Endodermal cell (in vitro differentiated cells): ENCODE measurements around the gene SHC1. TPM values are rescaled to one million over a fixed set of nuclear protein-coding genes. Genes with fewer than 3 reads are reported as not detected.
"Not testable (repeated sequence)": the region's sequence is repeated elsewhere in the genome, so short reads cannot be mapped to it uniquely, and the experiment has no call there.

ENCODE experiments used
- DNase-seq: peaks from one replicate; pipeline ENCODE4 v3.0.0-alpha.2; 2017
- H3K27ac ChIP-seq: 2 replicates; pipeline ENCODE4 v1.5.1; 2013; ENCODE audit warnings: mild to moderate bottlenecking, low read depth, low read length, moderate library complexity
- H3K27me3 ChIP-seq: 2 replicates; pipeline ENCODE4 v1.6.1; 2013; ENCODE audit warnings: mild to moderate bottlenecking, low read length, moderate library complexity; ENCODE audit not compliant: insufficient read depth, control insufficient read depth, poor library complexity, severe bottlenecking
- H3K36me3 ChIP-seq: 2 replicates; pipeline ENCODE4 v1.7.0; 2013; ENCODE audit warnings: mild to moderate bottlenecking, low read length, moderate library complexity; ENCODE audit not compliant: control insufficient read depth, insufficient read depth
- H3K4me1 ChIP-seq: one replicate; pipeline ENCODE4 v1.7.0; 2013; ENCODE audit warnings: low read length; ENCODE audit not compliant: control insufficient read depth, insufficient read depth
- H3K4me3 ChIP-seq: 2 replicates; pipeline ENCODE4 v1.5.1; 2013; ENCODE audit warnings: mild to moderate bottlenecking, low read length, moderate library complexity
- H3K9ac ChIP-seq: 2 replicates; pipeline ENCODE4 v1.6.1; 2013; ENCODE audit warnings: mild to moderate bottlenecking, low read length, moderate library complexity; ENCODE audit not compliant: poor library complexity, severe bottlenecking; ENCODE audit errors: extremely low read depth
- H3K9me3 ChIP-seq: 2 replicates; pipeline ENCODE4 v1.6.1; 2013; ENCODE audit warnings: mild to moderate bottlenecking, low read length, moderate library complexity; ENCODE audit not compliant: control insufficient read depth
- H3K27ac Mint-ChIP-seq: 2 replicates; pipeline ENCODE4 v1.8.0; 2020; ENCODE audit warnings: mixed read lengths
- H3K27me3 Mint-ChIP-seq: 2 replicates; pipeline ENCODE4 v1.8.0; 2021; ENCODE audit warnings: mild to moderate bottlenecking, mixed read lengths; ENCODE audit not compliant: insufficient read depth
- H3K36me3 Mint-ChIP-seq: 2 replicates; pipeline ENCODE4 v1.8.0; 2020; ENCODE audit warnings: low read depth, mixed read lengths
- H3K4me1 Mint-ChIP-seq: 2 replicates; pipeline ENCODE4 v1.8.0; 2020; ENCODE audit warnings: mixed read lengths
- H3K4me3 Mint-ChIP-seq: 2 replicates; pipeline ENCODE4 v1.8.0; 2020; ENCODE audit warnings: mild to moderate bottlenecking, moderate library complexity, mixed read lengths
- H3K9me3 Mint-ChIP-seq: 2 replicates; pipeline ENCODE4 v1.8.0; 2020; ENCODE audit warnings: mild to moderate bottlenecking, mixed read lengths
- WGBS, 2 experiments: methylation state at CpG; one replicate each; pipeline versions ENCODE4 v1.1.5 to v1.1.7; 2013; ENCODE audit warnings: missing lambda C conversion rate in 2 of 2, mixed read lengths in 1 of 2; ENCODE audit not compliant: insufficient coverage in 1 of 2, insufficient read length in 1 of 2; 5-methylcytosine and 5-hydroxymethylcytosine counted together
- total RNA-seq, 2 donors: library from RNA; stranded (reverse); fragmentation: NEBNext Ultra II Directional in 1 of 2; extraction: Animal tissue kit (Norgen Biotek cat#: 25700) in 1 of 2; gene quantifications; 2 replicates in 1 of 2; 3 replicates in 1 of 2; pipeline ENCODE4 v1.2.1, GENCODE V29; 2021
- TF ChIP-seq, protein P1 (sequence below): fragments of 200-600 bp; sonication (generic); conservative IDR thresholded peaks from 2 replicates; pipeline ENCODE4 v1.5.0; 2021; ENCODE audit warnings: antibody characterized with exemption, mild to moderate bottlenecking

SHC1 gene
- total RNA-seq, 2 donors from 2014 or later, result 157 to 231 TPM

DNA sequence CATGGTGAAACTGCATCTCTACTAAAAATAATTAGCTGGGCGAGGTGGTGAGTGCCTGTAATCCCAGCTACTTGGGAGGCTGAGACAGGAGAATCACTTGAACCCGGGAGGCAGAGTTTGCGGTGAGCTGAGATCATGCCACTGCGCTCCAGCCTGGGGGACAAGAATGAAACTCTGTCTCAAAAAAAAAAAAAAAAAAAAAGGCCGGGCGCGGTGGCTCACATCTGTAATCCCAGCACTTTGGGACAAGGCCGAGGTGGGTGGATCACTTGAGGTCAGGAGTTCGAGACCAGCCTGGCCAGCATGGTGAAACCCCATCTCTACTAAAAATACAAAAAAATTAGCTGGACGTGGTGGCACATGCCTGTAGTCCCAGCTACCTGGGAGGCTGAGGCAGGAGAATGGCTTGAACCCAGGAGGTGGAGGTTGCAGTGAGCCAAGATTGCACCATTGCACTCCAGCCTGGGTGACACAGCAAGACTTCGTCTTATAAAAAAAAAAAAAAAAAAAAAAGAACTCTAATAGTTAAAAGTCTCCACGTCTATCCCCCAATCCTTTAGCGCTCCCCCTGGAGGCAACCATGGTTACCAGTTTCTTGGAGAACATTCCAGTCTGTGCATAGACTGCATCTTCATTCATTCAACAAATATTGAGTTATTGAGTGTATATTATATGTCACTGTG lies 24.9 kb upstream of the SHC1 start:
- DNase-seq, result peak; percentile 83
- H3K36me3 Mint-ChIP-seq, H3K4me3 ChIP-seq, H3K27ac Mint-ChIP-seq, H3K9ac ChIP-seq, H3K4me3 Mint-ChIP-seq, H3K9me3 ChIP-seq, H3K4me1 Mint-ChIP-seq, H3K4me1 ChIP-seq, H3K36me3 ChIP-seq, H3K9me3 Mint-ChIP-seq, H3K27me3 Mint-ChIP-seq, H3K27me3 ChIP-seq, H3K27ac ChIP-seq: not testable (repeated sequence)
- 74 to 93% methylated on average over 3 to 10 of the region's 13 CpGs for WGBS, 2 experiments
- TF ChIP-seq, protein P1, sequence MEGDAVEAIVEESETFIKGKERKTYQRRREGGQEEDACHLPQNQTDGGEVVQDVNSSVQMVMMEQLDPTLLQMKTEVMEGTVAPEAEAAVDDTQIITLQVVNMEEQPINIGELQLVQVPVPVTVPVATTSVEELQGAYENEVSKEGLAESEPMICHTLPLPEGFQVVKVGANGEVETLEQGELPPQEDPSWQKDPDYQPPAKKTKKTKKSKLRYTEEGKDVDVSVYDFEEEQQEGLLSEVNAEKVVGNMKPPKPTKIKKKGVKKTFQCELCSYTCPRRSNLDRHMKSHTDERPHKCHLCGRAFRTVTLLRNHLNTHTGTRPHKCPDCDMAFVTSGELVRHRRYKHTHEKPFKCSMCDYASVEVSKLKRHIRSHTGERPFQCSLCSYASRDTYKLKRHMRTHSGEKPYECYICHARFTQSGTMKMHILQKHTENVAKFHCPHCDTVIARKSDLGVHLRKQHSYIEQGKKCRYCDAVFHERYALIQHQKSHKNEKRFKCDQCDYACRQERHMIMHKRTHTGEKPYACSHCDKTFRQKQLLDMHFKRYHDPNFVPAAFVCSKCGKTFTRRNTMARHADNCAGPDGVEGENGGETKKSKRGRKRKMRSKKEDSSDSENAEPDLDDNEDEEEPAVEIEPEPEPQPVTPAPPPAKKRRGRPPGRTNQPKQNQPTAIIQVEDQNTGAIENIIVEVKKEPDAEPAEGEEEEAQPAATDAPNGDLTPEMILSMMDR, result peak; percentile 68

GRCh38 chr1:154994591-154994990 lies 24.0 kb upstream of the SHC1 start:
- Mint-ChIP-seq H3K27me3 (peaks cover 6% of the 10 kb centered on the region), H3K36me3 (peaks cover 10% of the 10 kb centered on the region), H3K4me1 (peaks cover 7% of the 10 kb centered on the region), H3K9me3 (no peaks in the 10 kb centered on the region), H3K4me3 (no peak overlapping the region), H3K27ac (peak overlapping the region; percentile 33)
- DNase-seq, result no peak
- Histone ChIP-seq H3K4me1 (no peaks in the 10 kb centered on the region), H3K27me3 (no peaks in the 10 kb centered on the region), H3K27ac (no peak overlapping the region), H3K4me3 (no peak overlapping the region), H3K9me3 (no peaks in the 10 kb centered on the region), H3K9ac (no peak overlapping the region), H3K36me3 (peaks cover 10% of the 10 kb centered on the region)
- 91 to 97% methylated on average over 1 to 3 of the region's 3 CpGs for WGBS, 2 experiments
- TF ChIP-seq, protein P1, result no peak

DNA sequence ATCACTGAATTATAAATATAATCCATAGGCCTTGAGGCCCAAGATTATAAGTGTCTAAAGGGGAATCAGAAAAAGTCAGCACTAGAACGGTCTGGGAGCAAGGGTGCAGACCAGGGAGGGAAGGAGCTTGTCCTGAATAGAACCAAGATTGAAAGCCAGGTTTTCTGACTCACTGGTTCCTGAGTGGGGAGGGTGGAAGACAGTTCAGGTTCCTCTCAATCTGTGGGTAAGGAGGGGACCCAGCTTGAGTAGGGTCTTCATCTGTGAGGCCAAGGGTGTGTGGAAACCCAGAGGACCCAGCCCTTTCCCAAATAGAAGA lies 23.7 kb upstream of the SHC1 start:
- DNase-seq, result no peak
- Mint-ChIP-seq H3K4me1 (peaks cover 7% of the 10 kb centered on the region), H3K36me3 (peaks cover 12% of the 10 kb centered on the region), H3K27ac (peak overlapping the region; percentile 33), H3K4me3 (no peak overlapping the region), H3K27me3 (peaks cover 6% of the 10 kb centered on the region), H3K9me3 (no peaks in the 10 kb centered on the region)
- Histone ChIP-seq H3K9me3 (no peaks in the 10 kb centered on the region), H3K27me3 (no peaks in the 10 kb centered on the region), H3K4me3 (no peak overlapping the region), H3K36me3 (peaks cover 13% of the 10 kb centered on the region), H3K4me1 (no peaks in the 10 kb centered on the region), H3K27ac (no peak overlapping the region), H3K9ac (no peak overlapping the region)
- 82 to 92% methylated on average over 1 of the region's 1 CpG for WGBS, 2 experiments
- TF ChIP-seq, protein P1, result no peak
